SK-N-SH (cell line): Measurements from ENCODE around the gene SULF2. TPM values are rescaled to one million over a fixed set of nuclear protein-coding genes. Genes with fewer than 3 reads are reported as not detected.

Experiments used
- CTCF ChIA-PET: fragments of 300-600, 350-600 bp; formaldehyde crosslinking; extraction: SDS; loops from one replicate; lab custom pipeline; 2021; lab: Yijun Ruan, JAX
- POLR2A ChIA-PET: fragments of 350-600 bp; sonication (Branson Sonifier 250); formaldehyde crosslinking; extraction: SDS; loops from one replicate; lab custom pipeline; 2020; ENCODE audit warnings: antibody characterized with exemption, inconsistent platforms; lab: Yijun Ruan, JAX
- DNase-seq: peaks from one replicate; pipeline ENCODE4 v3.0.0; 2012
- H2AFZ ChIP-seq: fragments of 200-600 bp; sonication (generic); 2 replicates; pipeline ENCODE4 v1.8.1; 2016; ENCODE audit warnings: antibody characterized with exemption, mild to moderate bottlenecking, low read depth
- H3F3A ChIP-seq: fragments of 200-600 bp; sonication (generic); replicated peaks from 2 replicates; pipeline ENCODE3; 2016; ENCODE audit warnings: antibody characterized with exemption, mild to moderate bottlenecking; ENCODE audit not compliant: insufficient read depth
- H3K27ac ChIP-seq, 2 experiments: fragments of 200-500 bp in 1 of 2; fragments of 200-600 bp in 1 of 2; sonication (Bioruptor generic) in 1 of 2; sonication (generic), shearing (Covaris generic) in 1 of 2; 2 replicates each; pipeline versions ENCODE4 v1.5.1 to v1.6.1; 2014 to 2016; ENCODE audit warnings: low read depth in 2 of 2, inconsistent platforms in 1 of 2, low read length in 1 of 2, mild to moderate bottlenecking in 1 of 2, mixed read lengths in 1 of 2
- H3K27me3 ChIP-seq: fragments of 200-600 bp; sonication (generic), shearing (Covaris generic); 2 replicates; pipeline ENCODE4 v1.6.1; 2016; ENCODE audit warnings: mixed run types; ENCODE audit not compliant: insufficient read depth
- H3K36me3 ChIP-seq, 2 experiments: fragments of 200-500 bp in 1 of 2; fragments of 200-600 bp in 1 of 2; sonication (Bioruptor generic) in 1 of 2; sonication (generic) in 1 of 2; replicated peaks in 1 of 2; 2 replicates each; pipeline versions ENCODE3 to v1.5.1; 2014 to 2016; ENCODE audit warnings: low read length in 1 of 2, mild to moderate bottlenecking in 1 of 2; ENCODE audit not compliant: insufficient read depth in 2 of 2, control insufficient read depth in 1 of 2
- H3K4me1 ChIP-seq, 2 experiments: fragments of 200-500 bp in 1 of 2; fragments of 200-600 bp in 1 of 2; sonication (Bioruptor generic) in 1 of 2; sonication (generic), shearing (Covaris generic) in 1 of 2; 2 replicates each; pipeline versions ENCODE4 v1.5.1 to v1.6.1; 2014 to 2016; ENCODE audit warnings: low read depth in 1 of 2, low read length in 1 of 2, mixed run types in 1 of 2; ENCODE audit not compliant: insufficient read depth in 2 of 2, control insufficient read depth in 1 of 2
- H3K4me2 ChIP-seq: fragments of 200-600 bp; sonication (generic), shearing (Covaris generic); 2 replicates; pipeline ENCODE4 v1.6.1; 2017; ENCODE audit warnings: mixed run types
- H3K4me3 ChIP-seq, 2 experiments: fragments of 200-500 bp in 1 of 2; fragments of 200-600 bp in 1 of 2; sonication (Bioruptor generic) in 1 of 2; sonication (generic), shearing (Covaris generic) in 1 of 2; 2 replicates each; pipeline versions ENCODE4 v1.5.1 to v1.8.1; 2014 to 2016; ENCODE audit warnings: low read depth in 2 of 2, inconsistent platforms in 1 of 2, low read length in 1 of 2, mild to moderate bottlenecking in 1 of 2, mixed read lengths in 1 of 2, moderate library complexity in 1 of 2
- H3K79me2 ChIP-seq: fragments of 200-600 bp; sonication (generic); 2 replicates; pipeline ENCODE4 v1.8.1; 2017; ENCODE audit warnings: mild to moderate bottlenecking; ENCODE audit not compliant: insufficient read depth
- H3K9ac ChIP-seq: fragments of 200-600 bp; sonication (generic); 2 replicates; pipeline ENCODE4 v1.6.1; 2017; ENCODE audit warnings: mixed run types
- H3K9me2 ChIP-seq: fragments of 200-600 bp; sonication (generic); 2 replicates; pipeline ENCODE4 v1.6.1; 2017; ENCODE audit warnings: mixed run types
- H3K9me3 ChIP-seq: fragments of 200-600 bp; sonication (generic); 2 replicates; pipeline ENCODE4 v1.6.1; 2017; ENCODE audit warnings: mixed run types, mild to moderate bottlenecking, moderate library complexity
- H4K20me1 ChIP-seq: fragments of 200-600 bp; sonication (generic); 2 replicates; pipeline ENCODE4 v1.6.1; 2017; ENCODE audit warnings: mild to moderate bottlenecking, mixed run types; ENCODE audit not compliant: insufficient read depth
- CHD2 ChIP-seq: fragments of 150-350 bp; IDR thresholded peaks from 2 replicates; pipeline ENCODE4 v1.6.1; 2018; ENCODE audit warnings: low read length; ENCODE audit not compliant: partially characterized antibody
- ELF1 ChIP-seq: IDR thresholded peaks from 2 replicates; pipeline ENCODE4 v1.4.0; 2012
- FOXJ3 ChIP-seq: sonication (generic); formaldehyde crosslinking; IDR thresholded peaks from 2 replicates; pipeline ENCODE4 v1.5.1; 2020; ENCODE audit warnings: mild to moderate bottlenecking, missing genetic modification reagents
- FOXM1 ChIP-seq: IDR thresholded peaks from 2 replicates; pipeline ENCODE4 v1.4.0; 2012; ENCODE audit warnings: low read depth, mild to moderate bottlenecking
- GABPA ChIP-seq: IDR thresholded peaks from 2 replicates; pipeline ENCODE4 v1.4.0; 2012; ENCODE audit warnings: low read depth, mild to moderate bottlenecking
- GATA2 ChIP-seq: sonication (generic); formaldehyde crosslinking; IDR thresholded peaks from 2 replicates; pipeline ENCODE4 v1.5.0; 2020; ENCODE audit warnings: mild to moderate bottlenecking, missing genetic modification reagents
- JUND ChIP-seq: IDR thresholded peaks from 2 replicates; pipeline ENCODE4 v1.4.0; 2012
- MEF2A ChIP-seq: IDR thresholded peaks from 2 replicates; pipeline ENCODE4 v1.4.0; 2012; ENCODE audit warnings: low read depth, borderline replicate concordance
- NFIC ChIP-seq: IDR thresholded peaks from 2 replicates; pipeline ENCODE4 v1.4.0; 2012; ENCODE audit warnings: borderline replicate concordance
- NRF1 ChIP-seq: IDR thresholded peaks from 2 replicates; pipeline ENCODE4 v1.6.1; 2012; ENCODE audit warnings: low read depth, mild to moderate bottlenecking, low read length
- POLR2AphosphoS5 ChIP-seq: IDR thresholded peaks from 2 replicates; pipeline ENCODE4 v1.6.1; 2012; ENCODE audit warnings: low read depth, low read length
- RCOR1 ChIP-seq: fragments of 150-350 bp; IDR thresholded peaks from 2 replicates; pipeline ENCODE4 v1.6.1; 2017; ENCODE audit warnings: antibody characterized with exemption, low read length
- RFX5 ChIP-seq: IDR thresholded peaks from 2 replicates; pipeline ENCODE4 v1.6.1; 2012; ENCODE audit warnings: mild to moderate bottlenecking, improper control_type of control experiment, low read length
- RXRA ChIP-seq: IDR thresholded peaks from 2 replicates; pipeline ENCODE4 v1.4.0; 2012; ENCODE audit warnings: low read depth, mild to moderate bottlenecking, borderline replicate concordance
- SIN3A ChIP-seq: IDR thresholded peaks from 2 replicates; pipeline ENCODE4 v1.6.1; 2012; ENCODE audit warnings: low read depth, mild to moderate bottlenecking, low read length, moderate library complexity, borderline replicate concordance
- SMC3 ChIP-seq: IDR thresholded peaks from 2 replicates; pipeline ENCODE4 v1.6.1; 2012; ENCODE audit warnings: low read depth, low read length, improper control_type of control experiment
- TAF1 ChIP-seq: IDR thresholded peaks from 2 replicates; pipeline ENCODE4 v1.6.1; 2012; ENCODE audit warnings: low read depth, mild to moderate bottlenecking, low read length, moderate library complexity, borderline replicate concordance
- TEAD4 ChIP-seq: IDR thresholded peaks from 2 replicates; pipeline ENCODE4 v1.4.0; 2012; ENCODE audit warnings: mild to moderate bottlenecking, borderline replicate concordance; ENCODE audit not compliant: insufficient read depth
- YY1 ChIP-seq: IDR thresholded peaks from 2 replicates; pipeline ENCODE4 v1.4.0; 2012; ENCODE audit warnings: low read depth, mild to moderate bottlenecking
- WGBS: methylation state at CpG from one replicate; pipeline ENCODE4 v1.1.6; 2017; ENCODE audit warnings: low lambda C conversion rate; 5-methylcytosine and 5-hydroxymethylcytosine counted together
- polyA plus RNA-seq, 3 experiments: library from polyadenylated mRNA; depleted of rRNA; stranded (reverse); fragments of >200 nt; gene quantifications; 2 replicates each; pipeline ENCODE4 v1.2.3, GENCODE V29; 2012
- TF ChIP-seq, protein P1 (sequence below): fragments of 150-350 bp; IDR thresholded peaks from 2 replicates; pipeline ENCODE4 v1.6.1; 2016; ENCODE audit warnings: mild to moderate bottlenecking, low read depth, low read length
- TF ChIP-seq, protein P2 (sequence below): IDR thresholded peaks from 2 replicates; pipeline ENCODE4 v1.6.1; 2012; ENCODE audit warnings: mild to moderate bottlenecking, low read depth, low read length, moderate library complexity
- TF ChIP-seq, protein P3 (sequence below): fragments of 150-350 bp; IDR thresholded peaks from 2 replicates; pipeline ENCODE4 v1.6.1; 2017; ENCODE audit warnings: antibody characterized with exemption, low read length, low read depth, borderline replicate concordance

The SULF2 gene
- polyA plus RNA-seq, 1 of the 3 experiments (the other 2 are of a cell fraction): 20.2 TPM

DNA sequence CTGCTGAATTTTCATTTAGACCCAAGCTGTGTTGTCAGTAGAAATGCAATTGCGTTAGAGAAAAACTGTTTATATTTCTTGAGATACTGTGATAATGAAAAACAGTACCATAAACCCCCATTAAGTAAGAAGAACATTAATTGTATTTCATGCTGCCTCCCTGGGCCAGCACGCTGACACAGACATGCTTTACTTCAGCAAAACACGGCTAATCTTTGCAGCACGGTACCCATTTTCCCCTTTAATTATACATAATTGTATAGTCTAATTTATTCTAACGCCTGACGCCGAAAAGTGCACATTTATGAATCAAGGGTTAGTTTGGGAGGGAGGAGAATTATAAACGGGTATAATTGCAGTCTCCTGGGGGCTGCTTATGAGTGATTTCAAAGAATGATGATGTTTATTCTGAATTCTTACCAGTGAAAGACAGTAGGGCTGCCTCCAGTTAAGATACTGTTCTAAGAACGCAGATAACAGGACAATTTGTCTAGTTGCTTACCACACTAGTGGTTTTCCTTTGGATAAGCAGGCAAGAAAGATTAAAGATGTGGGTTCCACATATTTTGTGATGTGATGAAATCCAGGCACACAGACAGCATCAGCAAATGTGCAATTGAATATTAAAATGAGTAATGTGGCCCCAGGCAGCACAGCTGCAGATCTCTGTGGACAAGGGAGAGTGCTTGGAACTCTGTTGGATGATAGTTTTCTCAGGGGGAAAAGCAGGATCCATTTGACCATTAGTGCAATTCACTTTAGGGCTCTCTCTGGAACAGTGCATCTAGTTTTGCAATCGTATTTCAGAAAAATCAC lies 4.7 kb upstream of the SULF2 start (continued):
- no peak for TF ChIP-seq SIN3A
- TF ChIP-seq TEAD4: peak; percentile 48; the same call in 1 of the 2 replicates
- no peak for TF ChIP-seq RXRA
- TF ChIP-seq YY1: no peak
- no peak for TF ChIP-seq FOXM1
- no peak for TF ChIP-seq TAF1
- no peak for TF ChIP-seq MEF2A
- TF ChIP-seq NFIC: no peak; the same call in 1 of the 2 replicates
- TF ChIP-seq CHD2: peak; percentile 80
- no peak for TF ChIP-seq RFX5
- peak; percentile 70 for TF ChIP-seq POLR2AphosphoS5
- TF ChIP-seq, protein P1, sequence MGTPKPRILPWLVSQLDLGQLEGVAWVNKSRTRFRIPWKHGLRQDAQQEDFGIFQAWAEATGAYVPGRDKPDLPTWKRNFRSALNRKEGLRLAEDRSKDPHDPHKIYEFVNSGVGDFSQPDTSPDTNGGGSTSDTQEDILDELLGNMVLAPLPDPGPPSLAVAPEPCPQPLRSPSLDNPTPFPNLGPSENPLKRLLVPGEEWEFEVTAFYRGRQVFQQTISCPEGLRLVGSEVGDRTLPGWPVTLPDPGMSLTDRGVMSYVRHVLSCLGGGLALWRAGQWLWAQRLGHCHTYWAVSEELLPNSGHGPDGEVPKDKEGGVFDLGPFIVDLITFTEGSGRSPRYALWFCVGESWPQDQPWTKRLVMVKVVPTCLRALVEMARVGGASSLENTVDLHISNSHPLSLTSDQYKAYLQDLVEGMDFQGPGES: no peak
- no peak for TF ChIP-seq GABPA
- peak; percentile 88 for TF ChIP-seq GATA2
- TF ChIP-seq, protein P2, sequence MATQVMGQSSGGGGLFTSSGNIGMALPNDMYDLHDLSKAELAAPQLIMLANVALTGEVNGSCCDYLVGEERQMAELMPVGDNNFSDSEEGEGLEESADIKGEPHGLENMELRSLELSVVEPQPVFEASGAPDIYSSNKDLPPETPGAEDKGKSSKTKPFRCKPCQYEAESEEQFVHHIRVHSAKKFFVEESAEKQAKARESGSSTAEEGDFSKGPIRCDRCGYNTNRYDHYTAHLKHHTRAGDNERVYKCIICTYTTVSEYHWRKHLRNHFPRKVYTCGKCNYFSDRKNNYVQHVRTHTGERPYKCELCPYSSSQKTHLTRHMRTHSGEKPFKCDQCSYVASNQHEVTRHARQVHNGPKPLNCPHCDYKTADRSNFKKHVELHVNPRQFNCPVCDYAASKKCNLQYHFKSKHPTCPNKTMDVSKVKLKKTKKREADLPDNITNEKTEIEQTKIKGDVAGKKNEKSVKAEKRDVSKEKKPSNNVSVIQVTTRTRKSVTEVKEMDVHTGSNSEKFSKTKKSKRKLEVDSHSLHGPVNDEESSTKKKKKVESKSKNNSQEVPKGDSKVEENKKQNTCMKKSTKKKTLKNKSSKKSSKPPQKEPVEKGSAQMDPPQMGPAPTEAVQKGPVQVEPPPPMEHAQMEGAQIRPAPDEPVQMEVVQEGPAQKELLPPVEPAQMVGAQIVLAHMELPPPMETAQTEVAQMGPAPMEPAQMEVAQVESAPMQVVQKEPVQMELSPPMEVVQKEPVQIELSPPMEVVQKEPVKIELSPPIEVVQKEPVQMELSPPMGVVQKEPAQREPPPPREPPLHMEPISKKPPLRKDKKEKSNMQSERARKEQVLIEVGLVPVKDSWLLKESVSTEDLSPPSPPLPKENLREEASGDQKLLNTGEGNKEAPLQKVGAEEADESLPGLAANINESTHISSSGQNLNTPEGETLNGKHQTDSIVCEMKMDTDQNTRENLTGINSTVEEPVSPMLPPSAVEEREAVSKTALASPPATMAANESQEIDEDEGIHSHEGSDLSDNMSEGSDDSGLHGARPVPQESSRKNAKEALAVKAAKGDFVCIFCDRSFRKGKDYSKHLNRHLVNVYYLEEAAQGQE: no peak

DNA sequence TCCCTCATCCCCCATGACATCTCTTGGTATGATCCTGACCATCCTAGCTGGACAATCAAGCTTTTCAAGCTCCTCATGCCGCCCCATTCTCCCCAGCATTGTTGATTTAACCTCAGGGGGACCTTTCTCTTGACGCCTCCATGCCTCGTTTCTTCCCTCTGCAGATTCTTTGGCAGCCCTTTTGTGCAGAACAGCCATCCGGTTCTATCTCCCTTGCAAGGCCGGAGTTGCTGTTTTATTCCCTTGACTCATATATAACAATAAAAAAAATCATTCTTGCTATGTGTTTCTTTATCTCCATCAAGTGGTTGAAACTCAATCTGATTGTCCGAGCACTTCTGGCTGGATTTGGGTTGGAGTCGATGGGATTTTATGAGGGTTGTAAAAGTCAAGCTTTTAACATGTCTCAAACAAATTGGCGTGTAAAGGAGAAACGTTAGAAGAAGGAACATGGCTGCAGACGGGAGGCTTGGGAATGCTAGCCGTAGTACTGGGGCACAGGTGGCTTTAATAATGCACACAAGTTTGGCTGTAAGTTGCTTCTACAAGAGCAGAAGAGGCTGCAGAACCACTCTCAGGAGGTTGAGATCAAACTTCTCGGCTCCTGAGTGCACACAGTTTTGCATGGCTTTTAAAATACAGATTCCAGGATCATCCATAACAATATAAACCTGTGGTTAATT lies 3.9 kb upstream of the SULF2 start:
- no peak for DNase-seq
- H3K79me2 ChIP-seq: no peaks in the 10 kb centered on the region
- 74% methylated on average over 12 of the region's 12 CpGs for WGBS
- peaks cover 6% of the 10 kb centered on the region for H3F3A ChIP-seq
- no peak overlapping the region for H3K4me2 ChIP-seq
- H3K9me3 ChIP-seq: no peaks in the 10 kb centered on the region
- H3K27ac ChIP-seq: peak overlapping the region in 1 of 2 experiments; percentile 96; a peak in 2 of 4 replicates
- peaks cover 6% of the 10 kb centered on the region; the same call in 1 of the 2 replicates for H3K27me3 ChIP-seq
- H3K4me1 ChIP-seq: peaks cover 0 to 50% of the 10 kb centered on the region in 2 experiments; a peak in 2 of 4 replicates
- CTCF ChIA-PET: interaction anchor here (1.5 to 2.8 kb wide), 3 partner anchors 64 to 831 kb away, joined by 4 to 43 read pairs (median 6); no protein-coding TSS in a partner anchor
- H2AFZ ChIP-seq: no peak overlapping the region
- no peaks in the 10 kb centered on the region for H3K9me2 ChIP-seq
- H3K36me3 ChIP-seq: no peaks in the 10 kb centered on the region
- POLR2A ChIA-PET: no interaction called here
- no peaks in the 10 kb centered on the region for H4K20me1 ChIP-seq
- H3K9ac ChIP-seq: no peak overlapping the region
- no peak overlapping the region for H3K4me3 ChIP-seq
- no peak for TF ChIP-seq NRF1
- TF ChIP-seq, protein P2: no peak
- TF ChIP-seq POLR2AphosphoS5: no peak
- no peak for TF ChIP-seq FOXJ3 (CRISPR knock-in tag)
- no peak for TF ChIP-seq RFX5
- TF ChIP-seq ELF1: no peak
- TF ChIP-seq FOXM1: no peak
- no peak for TF ChIP-seq JUND
- TF ChIP-seq SMC3: no peak
- TF ChIP-seq, protein P3, sequence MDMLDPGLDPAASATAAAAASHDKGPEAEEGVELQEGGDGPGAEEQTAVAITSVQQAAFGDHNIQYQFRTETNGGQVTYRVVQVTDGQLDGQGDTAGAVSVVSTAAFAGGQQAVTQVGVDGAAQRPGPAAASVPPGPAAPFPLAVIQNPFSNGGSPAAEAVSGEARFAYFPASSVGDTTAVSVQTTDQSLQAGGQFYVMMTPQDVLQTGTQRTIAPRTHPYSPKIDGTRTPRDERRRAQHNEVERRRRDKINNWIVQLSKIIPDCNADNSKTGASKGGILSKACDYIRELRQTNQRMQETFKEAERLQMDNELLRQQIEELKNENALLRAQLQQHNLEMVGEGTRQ: no peak
- no peak for TF ChIP-seq RCOR1
